SK-N-SH (cell line): ENCODE results near the gene COPZ1.

Source experiments
- CTCF ChIP-seq: fragments of 200-600 bp; sonication (generic); IDR thresholded peaks from 2 replicates; pipeline ENCODE4 v1.6.1; 2017; ENCODE audit warnings: antibody characterized with exemption, mild to moderate bottlenecking, moderate library complexity
- GABPA ChIP-seq: IDR thresholded peaks from 2 replicates; pipeline ENCODE4 v1.4.0; 2012; ENCODE audit warnings: low read depth, mild to moderate bottlenecking
- NFIC ChIP-seq: IDR thresholded peaks from 2 replicates; pipeline ENCODE4 v1.4.0; 2012; ENCODE audit warnings: borderline replicate concordance
- NRF1 ChIP-seq: IDR thresholded peaks from 2 replicates; pipeline ENCODE4 v1.6.1; 2012; ENCODE audit warnings: low read depth, mild to moderate bottlenecking, low read length
- POLR2AphosphoS5 ChIP-seq: IDR thresholded peaks from 2 replicates; pipeline ENCODE4 v1.6.1; 2012; ENCODE audit warnings: low read depth, low read length
- RAD21 ChIP-seq: IDR thresholded peaks from 2 replicates; pipeline ENCODE4 v1.6.1; 2012; ENCODE audit warnings: mild to moderate bottlenecking, low read length
- TAF1 ChIP-seq: IDR thresholded peaks from 2 replicates; pipeline ENCODE4 v1.6.1; 2012; ENCODE audit warnings: low read depth, mild to moderate bottlenecking, low read length, moderate library complexity, borderline replicate concordance
- TEAD4 ChIP-seq: IDR thresholded peaks from 2 replicates; pipeline ENCODE4 v1.4.0; 2012; ENCODE audit warnings: mild to moderate bottlenecking, borderline replicate concordance; ENCODE audit not compliant: insufficient read depth
- TF ChIP-seq, protein P1 (sequence below): fragments of 150-350 bp; IDR thresholded peaks from 2 replicates; pipeline ENCODE4 v1.6.1; 2016; ENCODE audit warnings: mild to moderate bottlenecking, low read depth, low read length

GRCh38 chr12:54282949-54283593 lies 41.9 kb upstream of the COPZ1 start:
- no peak for TF ChIP-seq CTCF
- no peak for TF ChIP-seq NFIC
- TF ChIP-seq POLR2AphosphoS5 = no peak; the same call in 1 of the 2 replicates
- TF ChIP-seq, protein P1, sequence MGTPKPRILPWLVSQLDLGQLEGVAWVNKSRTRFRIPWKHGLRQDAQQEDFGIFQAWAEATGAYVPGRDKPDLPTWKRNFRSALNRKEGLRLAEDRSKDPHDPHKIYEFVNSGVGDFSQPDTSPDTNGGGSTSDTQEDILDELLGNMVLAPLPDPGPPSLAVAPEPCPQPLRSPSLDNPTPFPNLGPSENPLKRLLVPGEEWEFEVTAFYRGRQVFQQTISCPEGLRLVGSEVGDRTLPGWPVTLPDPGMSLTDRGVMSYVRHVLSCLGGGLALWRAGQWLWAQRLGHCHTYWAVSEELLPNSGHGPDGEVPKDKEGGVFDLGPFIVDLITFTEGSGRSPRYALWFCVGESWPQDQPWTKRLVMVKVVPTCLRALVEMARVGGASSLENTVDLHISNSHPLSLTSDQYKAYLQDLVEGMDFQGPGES = no peak
- TF ChIP-seq TAF1 = no peak
- TF ChIP-seq RAD21 = no peak
- TF ChIP-seq GABPA = no peak
- no peak for TF ChIP-seq TEAD4
- no peak for TF ChIP-seq NRF1
